NOMO-1 treated with DMSO at 0.1 percent for 48 hours (cell line): ENCODE results near the gene GJD4.

Experiments
- DNase-seq: peaks from one replicate; lab custom pipeline; 2025; ENCODE audit not compliant: unreplicated experiment; lab: John Stamatoyannopoulos, UW

The GJD4 gene

DNA sequence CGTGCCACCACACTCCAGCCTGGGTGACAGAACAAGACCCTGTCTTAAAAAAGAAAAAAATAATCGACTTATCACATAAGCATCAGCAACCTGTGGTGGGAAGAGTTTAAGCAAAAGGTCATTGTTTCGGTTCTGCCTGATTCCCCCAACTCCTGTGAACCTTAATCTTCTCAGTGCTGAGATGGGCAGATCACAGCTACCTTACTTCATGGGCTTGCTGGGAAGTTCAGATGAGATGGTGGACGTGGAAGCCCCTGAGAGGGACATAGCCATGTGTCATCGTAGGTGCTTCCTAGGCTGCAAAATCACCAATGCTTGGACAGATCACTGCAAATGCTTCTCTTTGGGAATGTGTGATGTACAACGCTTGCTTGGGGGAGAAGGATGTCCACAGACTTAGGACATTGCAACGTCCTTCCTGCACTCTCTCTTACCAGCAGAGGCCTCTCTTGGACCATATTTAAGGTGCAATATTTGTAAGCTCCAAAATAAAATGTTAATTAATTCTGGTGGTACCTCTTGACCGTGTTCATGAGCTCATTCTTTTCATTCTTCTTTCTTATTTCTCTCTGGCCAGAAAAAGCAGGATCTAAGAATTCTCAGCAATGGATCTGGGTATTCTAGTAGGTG lies 8.6 kb downstream of the GJD4 start:
- no peak for DNase-seq

DNA sequence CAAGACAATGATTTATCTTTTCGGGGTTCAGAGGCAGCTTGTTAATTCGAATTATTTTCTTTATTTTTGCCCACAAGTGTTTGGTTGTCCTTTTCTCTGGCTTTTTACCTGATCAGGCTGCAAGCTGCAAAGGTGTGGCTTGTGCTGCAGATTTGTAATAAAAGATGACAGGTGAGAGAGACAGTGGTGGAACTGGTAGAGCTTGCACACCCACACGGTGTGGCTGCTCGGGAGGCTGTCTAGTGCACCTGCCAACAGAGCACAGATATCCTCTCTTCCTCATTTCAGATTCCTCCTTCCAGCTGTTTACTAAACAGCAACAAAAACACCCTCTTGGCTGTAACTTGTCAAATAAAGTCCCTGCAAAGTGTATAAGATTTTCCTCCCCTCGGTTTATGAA lies 9.2 kb downstream of the GJD4 start:
- DNase-seq, result no peak

DNA sequence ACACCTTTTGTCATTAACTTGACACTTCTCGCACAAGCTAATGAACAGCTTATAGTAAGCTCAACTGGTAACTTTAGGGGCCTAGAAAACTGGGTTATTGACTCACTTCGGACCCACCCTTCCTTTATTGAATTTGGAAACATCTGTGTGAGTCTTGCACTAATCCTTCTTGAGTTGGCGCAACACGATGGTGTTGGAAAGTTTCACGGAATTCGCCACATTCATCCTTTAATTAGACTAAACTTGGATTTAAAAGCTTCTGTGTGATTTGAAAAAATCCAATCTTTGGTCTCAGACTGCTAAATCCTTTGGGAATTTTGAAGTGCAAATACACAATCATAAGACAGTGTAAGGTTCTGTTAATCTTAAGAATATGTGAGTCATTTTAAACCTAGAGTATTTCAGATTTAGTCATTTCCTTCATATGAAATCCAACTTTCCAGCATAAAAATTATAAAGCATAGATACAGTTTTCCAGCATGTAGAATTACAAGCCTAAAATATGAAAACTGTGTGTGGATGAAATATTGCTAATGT lies 21.9 kb downstream of the GJD4 start:
- DNase-seq, result no peak

DNA sequence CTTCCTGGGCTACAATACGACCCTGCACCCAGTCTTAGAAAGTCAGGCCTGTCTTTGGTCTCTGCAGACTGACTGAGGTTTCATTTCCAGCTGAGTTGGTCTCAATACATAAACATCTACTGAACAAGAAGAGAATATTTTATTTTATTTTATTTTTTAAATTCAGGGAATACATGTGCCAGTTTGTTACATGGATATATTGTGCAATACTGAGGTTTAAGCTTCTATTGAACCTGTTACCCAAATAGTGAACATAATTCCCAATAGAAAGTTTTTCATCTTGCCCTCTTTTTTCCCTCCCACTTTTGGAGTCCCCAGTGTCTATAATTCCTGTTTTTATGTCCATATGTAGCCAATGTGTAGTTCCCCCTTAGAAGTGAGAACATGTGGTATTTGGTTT lies 26.3 kb downstream of the GJD4 start:
- DNase-seq, result no peak

DNA sequence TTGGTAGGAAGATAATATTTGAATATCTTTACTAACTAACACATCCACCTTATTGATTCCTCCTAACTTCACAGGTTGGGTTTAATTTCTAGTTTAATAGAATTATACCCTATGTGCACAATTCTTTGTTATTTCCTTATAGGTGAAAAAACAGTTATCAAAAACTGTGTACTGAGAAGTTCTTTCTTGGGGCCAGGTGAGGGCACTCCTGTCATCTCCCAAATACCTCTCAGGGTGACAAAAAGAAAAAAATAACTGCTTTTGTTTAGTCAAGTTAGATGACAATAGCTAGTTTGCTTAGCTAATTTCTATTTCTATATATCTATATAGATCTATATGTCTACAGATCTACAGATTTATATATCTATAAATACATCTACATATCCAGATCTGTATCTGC lies 26.9 kb downstream of the GJD4 start:
- no peak for DNase-seq

DNA sequence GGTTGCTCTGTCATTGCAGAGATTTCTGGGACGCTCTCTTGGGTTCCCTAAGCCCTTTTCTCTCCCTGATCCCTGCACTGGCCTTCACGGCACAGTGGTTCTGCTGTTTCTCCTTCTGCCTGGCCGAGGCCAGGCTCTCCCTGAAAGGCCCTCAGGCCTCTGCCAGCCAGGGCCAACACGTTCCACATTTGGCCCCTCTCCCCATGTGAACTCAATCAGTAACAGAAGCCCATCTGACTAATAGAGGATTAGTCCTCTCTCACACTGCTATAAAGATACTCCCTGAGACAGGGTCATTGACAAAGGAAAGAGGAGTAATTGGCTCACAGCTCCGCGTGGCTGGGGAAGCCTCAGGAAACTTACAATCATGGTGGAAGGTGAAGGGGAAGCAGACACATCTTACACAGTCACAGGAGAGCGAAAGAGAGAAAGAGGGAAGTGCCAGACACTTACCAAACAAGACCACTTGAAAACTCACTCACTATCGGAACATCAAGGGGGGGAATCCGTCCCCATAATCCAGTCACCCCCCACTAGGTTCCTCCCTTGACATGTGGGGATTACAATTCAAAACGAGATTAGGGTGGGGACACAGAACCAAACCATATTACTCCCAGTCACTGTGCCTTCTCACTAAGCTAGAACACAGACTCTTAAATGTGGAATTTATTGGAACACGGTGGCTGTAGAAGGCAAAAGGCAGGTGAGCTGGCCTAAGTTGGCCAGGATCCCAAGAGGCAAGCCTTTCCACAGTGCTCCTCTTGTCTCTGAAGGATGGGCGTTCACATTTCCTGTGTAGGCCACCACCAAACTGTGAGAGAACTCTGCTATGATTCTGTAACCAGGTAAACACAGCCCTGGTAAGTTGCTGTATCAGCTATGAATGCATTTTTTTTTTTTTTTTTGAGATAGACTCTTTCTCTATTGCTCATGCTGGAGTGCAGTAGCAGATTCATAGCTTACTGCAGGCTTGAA lies 28.2 kb downstream of the GJD4 start:
- no peak for DNase-seq

DNA sequence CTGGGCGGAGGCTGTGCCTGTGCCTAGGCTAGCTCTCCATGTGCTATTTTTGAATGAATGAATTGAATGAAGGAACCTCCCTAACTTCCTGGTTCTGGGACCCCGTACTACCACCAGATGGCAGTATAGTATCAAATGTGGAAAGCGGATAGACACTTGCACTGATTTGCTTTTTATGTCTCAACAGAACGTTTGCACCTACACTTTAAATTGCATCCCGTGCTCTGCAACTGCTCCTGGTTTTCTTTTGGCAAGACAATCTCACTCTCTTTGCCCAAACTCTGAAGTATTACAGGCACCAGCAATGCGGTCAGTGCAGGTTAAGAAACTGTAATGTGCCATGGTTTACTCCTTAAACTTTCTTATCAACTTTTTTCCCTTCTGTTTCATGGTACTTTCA lies 30.4 kb downstream of the GJD4 start:
- peak; percentile 61 for DNase-seq

DNA sequence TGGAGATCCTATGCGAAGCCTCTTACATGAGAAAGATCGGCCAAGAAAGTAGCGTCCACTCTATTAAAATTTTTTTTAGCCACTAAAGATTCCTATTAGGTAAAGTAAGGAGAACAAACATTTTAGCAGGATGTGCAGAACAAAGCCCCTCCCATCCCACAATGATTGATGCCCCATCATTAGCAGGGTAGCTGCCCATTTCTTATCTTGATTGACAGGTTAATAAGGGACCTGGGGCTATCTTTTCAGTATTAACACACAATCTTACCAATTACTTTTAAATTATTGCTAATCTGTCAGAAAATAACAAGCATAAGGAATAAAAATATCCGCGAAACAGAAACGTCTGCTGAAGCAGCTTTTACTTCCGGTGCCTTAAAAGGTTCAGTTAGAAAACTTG lies 31.8 kb downstream of the GJD4 start:
- DNase-seq, result no peak

DNA sequence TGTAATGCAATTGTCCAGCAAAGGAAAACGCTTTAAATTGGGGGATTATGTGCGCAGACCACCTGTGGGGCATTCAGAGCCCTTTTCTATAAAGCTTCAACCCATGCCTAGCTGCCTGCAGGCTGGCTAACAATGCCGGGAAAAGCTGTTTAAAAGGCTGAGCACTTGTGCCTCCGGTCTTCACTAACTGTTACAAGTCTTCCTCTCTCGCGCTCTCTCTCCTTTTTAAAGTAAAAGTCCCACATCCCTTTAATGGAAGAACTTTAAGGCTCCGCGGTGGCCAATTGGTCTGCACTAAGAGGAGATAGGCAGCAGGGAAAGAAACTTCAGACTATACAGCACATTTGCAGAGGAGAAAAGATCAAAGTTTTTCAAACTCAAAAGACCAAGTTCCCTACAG lies 32.3 kb downstream of the GJD4 start:
- no peak for DNase-seq

DNA sequence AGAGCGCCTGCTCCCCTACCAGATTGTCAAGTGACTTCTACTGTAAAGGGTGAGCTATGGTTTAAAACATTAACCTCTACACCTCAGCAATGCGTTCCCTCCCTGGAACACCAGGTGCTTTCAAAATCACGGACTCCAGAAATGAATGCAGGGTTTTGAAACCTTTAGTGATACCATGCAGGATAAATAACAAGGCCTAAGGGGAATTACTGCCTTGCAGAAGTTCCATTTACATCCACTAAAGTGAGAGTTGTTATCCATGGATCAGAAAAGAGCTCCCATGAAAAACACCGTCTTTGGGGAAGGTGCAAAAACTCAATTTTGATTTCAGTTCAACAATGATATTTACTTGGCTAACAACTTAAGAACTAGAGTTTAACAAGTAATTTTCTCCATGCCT lies 33.0 kb downstream of the GJD4 start:
- DNase-seq, result no peak

DNA sequence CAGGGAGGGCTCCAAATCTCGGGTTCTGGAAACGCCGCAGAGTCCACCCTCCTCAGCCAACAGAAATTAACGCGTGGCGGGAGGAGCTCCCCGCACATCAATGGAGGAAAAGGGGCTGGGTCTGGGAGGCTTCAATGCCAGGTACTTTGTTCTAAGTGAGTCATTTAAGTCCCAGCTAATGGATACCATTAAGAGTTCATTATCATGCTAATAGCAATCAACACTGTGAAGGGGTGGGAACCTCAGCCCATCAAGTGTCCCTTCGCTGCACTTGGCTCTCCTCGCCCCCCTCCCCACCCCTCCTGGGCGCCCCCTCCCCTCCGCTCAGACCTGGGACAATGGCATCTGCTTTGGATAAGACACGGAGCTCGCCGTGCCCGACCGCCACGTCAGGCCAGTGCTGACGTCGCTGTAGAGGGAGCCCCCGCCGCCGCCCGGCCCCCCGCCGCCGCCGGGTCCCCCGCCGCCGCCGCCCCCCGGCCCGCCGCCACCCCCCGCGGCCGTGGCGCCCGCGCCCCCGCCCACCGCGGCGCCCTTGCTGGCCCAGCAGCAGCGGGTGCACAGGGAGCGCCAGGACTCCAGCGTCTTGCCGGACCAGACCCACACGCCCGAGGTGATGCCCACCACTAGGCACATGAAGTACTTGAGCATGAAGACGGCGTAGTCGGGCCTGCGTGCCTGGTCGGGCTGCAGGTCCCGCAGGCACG lies 34.0 kb downstream of the GJD4 start:
- DNase-seq, result no peak

DNA sequence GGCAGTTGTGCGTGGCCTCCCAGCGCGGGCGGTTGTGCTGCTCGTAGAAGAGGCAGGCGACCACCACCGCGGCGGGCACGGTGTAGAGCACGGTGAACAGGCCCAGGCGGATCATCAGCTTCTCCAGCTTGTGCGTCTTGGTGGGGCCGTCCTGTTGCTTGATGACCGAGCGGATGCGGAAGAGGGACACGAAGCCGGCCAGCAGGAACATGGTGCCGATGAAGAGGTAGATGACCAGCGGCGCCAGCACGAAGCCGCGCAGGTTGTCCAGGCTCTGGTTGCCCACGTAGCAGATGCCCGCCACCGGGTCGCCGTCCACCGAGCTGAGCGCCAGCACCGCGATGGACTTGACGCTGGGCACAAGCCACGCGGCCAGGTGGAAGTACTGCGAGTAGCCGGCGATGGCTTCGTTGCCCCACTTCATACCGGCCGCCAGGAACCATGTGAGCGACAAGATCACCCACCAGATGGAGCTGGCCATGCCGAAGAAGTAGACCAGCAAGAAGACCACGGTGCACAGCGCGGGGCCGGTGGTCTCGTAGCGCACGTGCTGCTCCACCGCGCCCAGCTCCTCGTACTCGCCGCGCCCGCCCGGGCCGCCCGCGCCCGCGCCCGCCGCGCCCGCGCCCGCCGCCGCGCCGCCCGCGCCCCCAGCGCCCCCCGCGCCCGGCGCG lies 34.7 kb downstream of the GJD4 start:
- no peak for DNase-seq

DNA sequence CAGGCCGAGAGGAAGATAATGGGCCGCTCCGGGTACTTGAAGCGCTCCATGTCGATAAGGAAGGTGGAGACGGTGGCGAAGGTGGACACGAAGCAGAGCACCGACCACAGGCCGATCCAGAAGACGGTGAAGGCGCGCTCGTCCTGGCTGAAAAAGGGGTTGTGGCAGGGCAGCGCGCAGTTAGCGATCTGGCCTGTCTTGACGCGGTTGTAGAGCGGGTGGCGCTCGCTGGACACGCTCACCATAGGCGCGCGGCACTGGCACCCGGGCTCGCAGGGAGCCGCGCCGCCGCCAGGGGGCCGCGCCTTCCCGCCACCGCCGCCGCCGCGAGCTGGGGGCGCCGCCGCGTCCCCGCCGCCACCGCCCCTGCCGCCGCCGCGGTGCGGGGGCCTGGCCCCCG lies 35.3 kb downstream of the GJD4 start:
- DNase-seq, result peak; percentile 8

DNA sequence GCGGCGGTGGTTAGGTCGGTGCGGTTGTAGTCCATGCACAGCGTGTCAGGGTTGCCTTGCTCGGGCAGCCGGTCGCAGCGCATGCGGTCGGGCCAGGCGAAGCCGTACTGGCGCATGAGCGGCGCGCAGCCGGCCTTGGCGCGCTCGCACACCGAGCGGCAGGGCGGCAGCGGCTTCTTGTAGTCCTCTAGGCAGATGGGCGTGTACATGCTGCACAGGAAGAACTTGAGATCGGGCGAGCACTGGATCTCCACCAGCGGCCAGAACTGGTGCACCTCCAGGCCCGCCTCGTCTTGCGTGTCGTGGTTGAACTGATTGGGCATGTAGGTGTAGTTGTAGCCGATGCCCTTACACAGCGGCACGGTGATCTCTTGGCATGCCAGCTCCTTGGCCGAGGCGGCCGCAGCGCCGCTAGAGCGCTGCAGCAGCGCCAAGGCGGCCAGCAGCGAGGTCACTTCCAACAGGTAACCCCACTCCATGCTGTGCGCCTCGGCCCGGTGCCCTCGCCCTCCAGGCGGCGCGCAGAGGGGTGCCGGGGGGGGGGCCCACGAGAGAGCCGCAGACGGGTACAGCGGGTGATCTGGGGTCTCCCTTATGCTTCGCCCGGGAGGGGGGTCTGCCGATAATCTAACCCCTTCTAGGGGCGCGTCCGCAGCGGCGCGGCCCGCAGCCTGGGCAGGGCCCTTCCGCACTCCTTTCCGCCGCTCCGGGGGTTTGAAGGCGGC lies 36.0 kb downstream of the GJD4 start:
- DNase-seq, result peak; percentile 31

DNA sequence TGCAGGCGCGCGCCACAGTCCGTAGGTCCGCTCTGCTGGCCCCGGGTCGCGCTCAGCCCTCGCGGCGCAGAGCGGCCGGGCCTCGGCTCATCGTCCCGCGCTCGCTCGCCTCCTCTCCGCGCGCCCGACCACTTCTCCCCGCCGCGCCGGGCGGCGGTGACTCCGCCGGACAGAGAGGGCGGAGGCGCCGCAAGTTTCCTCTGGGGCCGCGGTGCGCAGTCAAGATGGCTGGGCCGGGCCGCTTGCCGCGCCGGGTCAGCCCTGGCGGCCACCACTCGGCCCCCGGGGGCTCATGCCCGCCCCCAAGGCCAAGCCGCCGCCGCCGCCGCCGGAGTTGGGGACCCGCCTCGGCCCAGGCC lies 36.5 kb downstream of the GJD4 start:
- DNase-seq, result no peak

DNA sequence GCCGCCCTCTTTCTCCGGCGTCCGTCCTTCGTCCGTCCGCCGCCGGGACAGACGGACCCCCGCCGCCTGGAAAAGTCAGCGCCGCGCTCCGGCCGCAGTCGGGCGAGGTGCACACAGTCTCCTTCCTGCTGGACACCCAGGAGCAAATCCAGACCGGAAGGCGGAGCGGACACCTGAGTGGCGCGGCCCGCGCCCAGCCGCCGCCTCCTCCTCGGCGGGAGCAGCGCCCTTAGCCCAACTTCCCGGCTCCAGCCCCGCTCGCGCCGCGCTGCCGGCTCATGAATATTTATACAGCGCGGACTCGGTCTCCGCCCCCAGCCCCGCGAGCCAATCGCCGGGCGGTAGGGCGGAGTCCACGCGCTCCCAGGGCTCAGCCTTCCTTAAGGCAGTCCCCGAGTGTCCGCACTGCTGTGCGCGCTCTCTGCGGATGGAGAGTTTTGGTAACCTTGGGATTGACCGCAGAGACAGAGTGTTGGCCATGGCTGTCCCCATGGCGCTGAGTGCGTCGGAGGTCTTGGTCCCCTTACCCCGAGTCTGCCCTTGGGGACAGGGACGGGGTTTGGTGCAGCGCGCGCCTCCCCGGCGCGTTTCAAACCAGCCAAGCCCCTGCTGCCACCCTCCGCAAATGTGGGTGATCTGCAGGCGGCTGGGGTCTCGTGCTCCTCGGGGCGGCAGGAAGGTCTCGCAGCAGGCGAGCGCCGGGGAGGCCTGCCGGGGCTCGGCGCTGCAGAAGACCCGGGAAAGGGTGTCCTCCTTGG lies 37.1 kb downstream of the GJD4 start, which contains the start of gene FZD8:
Gene FZD8, minus strand, starts transcription at position 262 of the 758 bp plus-strand sequence. CDS start 867 bp downstream, outside the sequence.
- peak; percentile 45 for DNase-seq

DNA sequence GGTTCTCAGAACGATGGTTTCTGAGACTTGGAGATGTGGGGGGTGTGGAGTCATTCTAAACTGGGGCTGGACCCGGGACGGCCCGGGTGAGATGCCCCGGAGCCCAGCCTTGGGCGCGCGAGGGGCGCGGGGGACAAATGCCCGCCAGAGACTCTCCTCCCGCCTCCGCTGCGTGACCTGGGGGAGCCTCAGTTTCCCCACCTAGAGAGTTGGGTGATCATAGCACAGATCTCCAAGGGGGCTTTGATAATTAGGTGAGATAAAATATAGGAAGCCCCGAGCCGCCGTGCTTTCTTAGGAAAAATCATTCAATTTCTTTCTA lies 37.6 kb downstream of the GJD4 start:
- no peak for DNase-seq

DNA sequence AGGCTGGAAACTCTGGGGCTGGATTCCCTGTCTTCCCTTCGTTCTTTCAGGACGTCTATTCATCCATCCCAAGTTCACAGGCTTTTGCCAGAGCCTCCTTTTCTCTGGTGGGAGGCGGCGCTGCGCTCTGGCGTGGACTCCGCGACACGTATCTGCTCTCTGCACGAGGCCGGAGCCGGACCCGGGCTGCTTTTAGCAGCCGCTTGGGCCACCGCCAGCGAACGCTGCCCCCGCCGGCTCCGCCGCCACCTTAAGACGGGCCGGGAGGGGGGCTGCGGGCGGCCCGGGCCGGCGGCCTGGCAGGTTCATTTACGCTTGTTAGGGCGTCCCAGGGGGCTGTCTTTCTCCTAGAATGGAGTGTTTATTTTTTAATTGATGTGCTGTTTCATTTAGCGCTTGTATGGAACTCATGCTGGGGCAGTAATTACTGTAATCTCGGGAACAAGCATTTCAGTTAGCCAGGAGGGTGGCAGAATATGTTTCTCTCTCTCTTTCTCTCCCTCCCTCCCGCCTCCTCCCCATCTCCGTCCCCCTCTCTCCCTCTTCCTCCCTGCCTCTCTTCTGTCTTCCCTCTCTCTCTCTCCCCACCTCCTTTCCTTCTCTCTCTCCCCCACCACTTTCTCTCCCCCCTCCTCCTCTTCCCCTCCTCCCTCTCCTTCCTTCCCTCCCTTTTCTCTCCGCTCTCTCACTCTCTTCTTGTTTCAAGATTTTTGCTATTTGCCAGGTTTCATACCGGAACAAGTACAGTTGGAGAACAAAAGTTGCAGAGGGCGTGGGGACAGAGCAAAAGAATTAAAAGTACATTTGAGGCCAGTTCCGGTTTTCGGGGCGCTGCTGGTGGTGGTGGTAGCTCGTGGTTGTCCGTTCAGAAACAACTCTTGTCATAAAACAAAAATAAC lies 38.3 kb downstream of the GJD4 start:
- DNase-seq, result peak; percentile 56
